A549 treated with AZD2906 at 1 μM for 4 hours (cell line): ENCODE data around the gene HPCAL4. TPM values are rescaled to one million over a fixed set of nuclear protein-coding genes. Genes with fewer than 3 reads are reported as not detected.

Experiments
- total RNA-seq: library from RNA; stranded (reverse); fragments of 200-300 nt; extraction: Qiagen RNA extraction; gene quantifications from 5 replicates; pipeline ENCODE4 v1.2.3, GENCODE V29; 2022

HPCAL4 gene
- total RNA-seq = 0.21 to 0.27 TPM (median 0.23 TPM) in 5 replicates

GRCh38 chr1:39691383-39692151 is at the start of gene HPCAL4:
TSS of gene HPCAL4 (minus strand) at chr1:39691433. CDS start at chr1:39684603, 6,830 bp downstream.

GRCh38 chr1:39738622-39739366 is 47.6 kb upstream of the HPCAL4 start, which contains the start of gene PPIE:
TSS of gene PPIE (plus strand) at chr1:39738882. CDS start at chr1:39738901, 19 bp downstream.

GRCh38 chr1:39671793-39672550 is 19.3 kb downstream of the HPCAL4 start, which contains the start of gene NT5C1A:
TSS of gene NT5C1A (minus strand) at chr1:39672107. CDS start at chr1:39672038, 69 bp downstream.

GRCh38 chr1:39639305-39640130 is 51.7 kb downstream of the HPCAL4 start, which contains the start of gene HEYL:
TSS of gene HEYL (minus strand) at chr1:39639643. CDS start at chr1:39639625, 18 bp downstream.

Other genes with a start within 250 kb of the HPCAL4 start
- gene BMP8A, start 199.8 kb downstream of the HPCAL4 start, total RNA-seq = 0.07 to 0.29 TPM (median 0.13 TPM) in 5 replicates
- 117 to 148 TPM (median 121 TPM) in 5 replicates for gene PABPC4, start 114.6 kb downstream of the HPCAL4 start, total RNA-seq
- gene HEYL, start 51.8 kb downstream of the HPCAL4 start, total RNA-seq = 3.1 to 3.5 TPM (median 3.4 TPM) in 5 replicates
- gene NT5C1A, start 19.3 kb downstream of the HPCAL4 start, total RNA-seq = 0.06 TPM in 1 of 5 replicates, not detected in the others
- gene PPIE, start 47.4 kb upstream of the HPCAL4 start, total RNA-seq = 38.0 to 40.4 TPM (median 39.6 TPM) in 5 replicates
- 0.33 to 0.89 TPM (median 0.67 TPM) in 5 replicates for gene OXCT2, start 79.9 kb upstream of the HPCAL4 start, total RNA-seq
- 4.2 to 5.2 TPM (median 5.0 TPM) in 5 replicates for gene BMP8B, start 97.4 kb upstream of the HPCAL4 start, total RNA-seq
- gene TRIT1, start 192.1 kb upstream of the HPCAL4 start, total RNA-seq = 13.8 to 19.2 TPM (median 14.7 TPM) in 5 replicates
- gene MYCL, start 210.5 kb upstream of the HPCAL4 start, total RNA-seq = 0.82 to 1.6 TPM (median 1.2 TPM) in 5 replicates